ENCODE measurements around the gene NKX6-2.
"Not testable (repeated sequence)": the region's sequence is repeated elsewhere in the genome, so short reads cannot be mapped to it uniquely, and the experiment has no call there.

The NKX6-2 gene

DNA sequence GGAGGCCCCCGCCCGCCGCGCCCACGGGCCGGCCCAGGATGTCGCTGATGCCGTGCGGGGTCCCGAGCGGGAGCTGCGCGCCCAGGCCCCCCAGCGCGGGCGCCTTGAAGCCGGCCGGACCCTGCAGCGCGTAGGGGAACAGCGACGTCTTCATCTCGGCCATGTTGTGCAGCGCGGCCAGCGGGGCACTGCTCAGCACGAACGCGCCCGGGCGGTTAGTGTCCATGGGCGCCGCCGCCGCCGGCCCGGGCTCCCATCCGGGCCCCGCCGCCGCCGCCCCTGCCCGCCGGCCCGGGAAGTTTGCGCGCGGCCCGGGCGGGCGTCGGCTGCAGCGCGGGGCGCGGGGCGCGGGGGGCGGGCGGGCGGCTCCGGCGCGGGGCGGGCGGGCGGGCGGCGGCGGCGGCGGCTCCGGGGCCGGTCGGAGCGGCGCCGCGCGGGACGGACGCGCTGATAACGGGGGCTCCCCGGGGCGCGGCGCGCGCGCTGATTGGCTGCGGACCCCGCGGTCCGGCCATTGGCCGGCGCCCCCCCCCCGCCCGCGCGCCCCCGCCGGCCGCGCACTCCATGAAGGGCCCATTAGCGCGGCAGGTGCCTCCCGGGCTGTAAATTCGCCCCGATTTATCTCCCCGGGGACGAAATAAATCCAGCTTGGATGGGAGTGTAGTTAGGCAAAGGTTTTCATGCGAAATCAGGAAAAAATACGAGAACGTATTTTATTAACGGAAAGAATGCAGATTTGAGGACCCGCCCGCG lies at the start of gene NKX6-2:
Gene NKX6-2 (minus strand): TSS at position 425 of the 753 bp plus-strand sequence. CDS start 199 bp downstream, at position 226.
- DNase-seq = no peak

DNA sequence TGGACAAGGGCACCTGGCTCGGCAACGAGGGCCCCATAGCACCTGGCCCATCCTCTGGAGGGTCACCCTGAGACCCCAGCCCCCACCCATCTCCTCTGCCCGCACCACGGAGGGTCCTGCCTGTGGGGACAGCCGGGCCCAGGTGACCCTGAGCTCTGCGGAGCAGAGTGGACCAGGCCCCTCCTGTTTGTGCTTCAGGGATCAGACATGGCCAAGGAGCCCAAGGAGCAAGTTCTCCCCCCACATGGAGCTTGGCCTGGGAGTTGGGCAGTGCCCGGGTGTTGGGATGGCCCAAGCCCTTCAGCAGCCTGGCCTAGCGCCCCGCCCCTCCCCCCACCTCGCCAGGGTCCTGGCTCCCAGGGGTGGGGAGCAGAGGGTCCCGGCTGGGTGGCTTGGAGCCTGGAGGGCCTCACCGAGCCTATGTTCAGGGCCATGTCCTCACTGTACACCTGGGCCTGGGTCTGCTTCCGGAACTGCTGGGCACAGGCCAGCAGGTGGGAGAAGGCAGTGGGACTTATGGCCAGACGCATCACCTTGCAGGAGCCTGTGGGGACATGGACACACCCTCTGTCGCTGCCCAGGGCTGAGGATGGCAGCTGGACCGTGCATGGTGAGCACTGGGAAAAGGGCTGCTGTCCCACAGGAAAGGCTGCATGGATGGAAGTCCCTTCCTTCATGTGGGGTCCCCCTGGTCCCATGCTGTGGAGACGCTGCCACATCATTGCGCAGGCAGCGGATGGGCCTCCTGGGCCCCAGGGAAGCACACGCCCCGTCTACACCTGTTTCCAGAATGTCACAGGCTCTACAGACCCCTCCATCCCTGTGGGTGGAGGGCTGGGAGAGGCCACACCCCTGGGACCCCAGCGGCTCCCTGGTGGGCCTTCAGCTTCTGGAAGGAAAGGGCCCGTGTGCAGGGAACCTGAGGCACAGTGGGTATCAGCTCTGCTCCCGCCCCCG lies 49.2 kb upstream of the NKX6-2 start:
- no peak for DNase-seq

DNA sequence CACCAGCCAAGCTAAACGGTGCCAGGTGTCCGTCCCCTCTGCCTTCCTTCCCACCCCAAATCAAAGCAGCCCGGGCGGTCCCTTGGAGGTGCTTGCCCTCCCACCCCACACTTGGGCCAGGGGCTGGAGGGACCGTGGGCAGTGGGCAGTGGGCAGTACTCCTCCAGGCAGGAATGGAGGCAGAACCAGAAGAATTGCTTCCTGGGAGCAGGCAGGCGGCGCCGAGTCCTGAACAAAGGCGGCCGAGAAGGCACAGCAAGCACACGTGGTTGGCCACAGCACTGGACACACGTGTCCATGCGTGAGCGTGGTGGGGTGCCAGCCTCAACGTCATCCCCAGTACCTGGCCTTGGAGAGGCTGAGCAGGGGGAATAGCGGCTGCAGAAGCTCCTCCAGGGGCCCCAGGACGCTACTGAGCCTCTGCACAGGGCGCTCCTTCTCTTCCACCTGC lies 48.4 kb upstream of the NKX6-2 start:
- no peak for DNase-seq

DNA sequence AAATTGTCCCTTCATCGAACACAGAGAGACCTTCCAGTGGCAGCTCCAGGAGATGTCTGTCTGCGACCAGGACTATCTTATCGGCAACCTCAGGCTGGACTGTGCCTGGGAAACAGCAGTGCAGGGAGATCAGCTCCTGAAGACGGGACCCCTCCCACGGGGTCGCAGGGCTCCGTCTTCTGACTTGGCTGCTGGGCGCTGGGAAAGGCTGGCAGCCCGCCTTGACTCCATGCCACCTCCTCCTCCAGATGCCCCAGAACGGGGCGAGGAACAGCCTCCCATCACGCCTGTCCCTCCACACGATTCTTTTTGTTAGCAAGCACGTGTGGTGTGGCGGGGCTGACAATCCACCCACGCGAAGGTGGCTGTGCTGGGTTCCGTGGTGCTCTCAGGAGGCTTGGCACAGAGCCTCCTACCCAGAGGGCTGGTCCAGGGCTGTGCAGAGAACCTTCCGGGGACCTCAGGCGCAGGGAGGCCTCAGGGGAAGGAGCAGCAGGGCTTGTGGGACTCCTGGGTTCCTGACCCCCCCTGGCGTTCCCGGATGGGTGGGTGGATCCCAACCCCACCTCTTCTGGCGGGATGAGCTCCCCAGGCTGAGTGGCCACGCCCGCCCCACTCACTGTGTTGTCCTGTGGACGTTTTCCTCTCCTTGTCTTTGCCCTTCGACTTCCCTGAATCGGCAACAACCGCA lies 47.6 kb upstream of the NKX6-2 start:
- no peak for DNase-seq

DNA sequence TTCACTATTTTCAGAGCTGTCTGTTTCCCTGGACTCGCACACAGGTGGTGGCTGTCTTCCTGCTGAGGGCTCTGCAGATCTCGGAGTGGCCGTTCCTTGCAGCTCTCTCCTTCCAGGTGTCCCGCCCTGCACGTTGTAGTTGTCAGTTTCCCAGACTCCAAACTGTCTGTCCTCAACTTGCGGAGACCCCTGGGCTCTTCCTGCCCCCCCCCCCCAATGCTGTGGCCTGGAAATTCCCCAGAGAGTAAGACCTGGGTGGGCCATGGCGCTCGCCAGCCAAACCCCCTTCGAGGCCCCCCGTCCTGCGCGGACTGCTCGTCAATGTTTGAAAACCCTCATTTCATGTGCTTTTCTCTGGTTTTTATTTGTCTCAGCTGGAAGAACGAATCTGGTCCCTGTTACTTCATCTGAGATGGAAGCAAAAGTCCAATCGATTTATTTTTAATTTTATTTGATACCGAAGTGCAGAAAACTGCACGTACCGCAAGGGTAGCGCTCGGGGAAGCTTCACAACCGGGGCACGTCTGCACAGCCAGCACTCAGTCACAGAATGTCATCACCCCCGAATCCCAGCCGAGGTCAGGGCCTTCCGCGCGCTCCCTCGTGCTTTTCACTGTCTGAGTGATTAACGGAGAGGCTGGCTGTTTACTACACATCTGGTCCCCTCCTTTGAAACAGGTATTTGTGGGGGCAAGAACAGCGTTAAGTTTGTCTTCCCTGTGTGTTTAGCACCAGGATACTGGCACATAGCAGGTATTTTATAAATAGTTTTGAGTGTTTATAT lies 46.4 kb upstream of the NKX6-2 start:
- DNase-seq = no peak

DNA sequence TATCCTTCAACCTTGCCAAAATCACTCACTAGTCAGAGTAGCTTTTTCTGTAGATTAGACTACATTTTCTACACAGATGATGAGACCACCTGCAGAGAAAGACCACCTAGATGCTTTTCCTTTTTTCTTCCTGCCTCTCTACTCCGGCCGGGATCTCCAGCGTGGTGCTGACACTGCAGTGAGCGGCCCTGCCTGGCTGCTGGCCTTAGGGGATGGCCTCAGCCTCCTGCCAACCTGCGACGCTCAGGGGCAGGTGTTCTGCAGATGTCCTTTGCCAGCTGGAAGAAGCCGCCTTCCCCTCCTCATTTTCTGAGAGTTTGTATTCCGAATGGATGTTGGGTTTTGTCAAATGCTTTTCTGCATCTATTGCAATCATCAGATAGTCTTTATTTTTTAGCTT lies 43.5 kb upstream of the NKX6-2 start:
- DNase-seq = no peak

DNA sequence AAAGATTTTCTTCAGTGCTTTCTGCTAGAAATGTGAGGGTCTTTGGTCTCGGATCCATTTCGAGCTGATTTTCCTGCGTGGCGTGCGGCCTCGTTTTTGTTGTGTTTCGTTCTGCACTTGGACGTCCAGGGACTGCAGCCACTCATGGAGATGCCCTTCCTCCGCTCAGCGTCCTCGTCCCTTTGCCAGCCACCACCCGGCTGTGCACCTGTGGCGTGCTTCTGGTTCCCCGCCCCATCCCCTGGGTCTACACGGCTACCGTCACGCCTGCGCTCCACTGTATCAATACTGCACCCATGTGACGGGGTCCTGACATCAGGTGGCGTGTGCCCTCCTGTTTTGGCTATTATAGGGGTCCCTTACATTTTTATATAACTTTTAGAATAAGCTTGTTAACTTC lies 42.7 kb upstream of the NKX6-2 start:
- no peak for DNase-seq

DNA sequence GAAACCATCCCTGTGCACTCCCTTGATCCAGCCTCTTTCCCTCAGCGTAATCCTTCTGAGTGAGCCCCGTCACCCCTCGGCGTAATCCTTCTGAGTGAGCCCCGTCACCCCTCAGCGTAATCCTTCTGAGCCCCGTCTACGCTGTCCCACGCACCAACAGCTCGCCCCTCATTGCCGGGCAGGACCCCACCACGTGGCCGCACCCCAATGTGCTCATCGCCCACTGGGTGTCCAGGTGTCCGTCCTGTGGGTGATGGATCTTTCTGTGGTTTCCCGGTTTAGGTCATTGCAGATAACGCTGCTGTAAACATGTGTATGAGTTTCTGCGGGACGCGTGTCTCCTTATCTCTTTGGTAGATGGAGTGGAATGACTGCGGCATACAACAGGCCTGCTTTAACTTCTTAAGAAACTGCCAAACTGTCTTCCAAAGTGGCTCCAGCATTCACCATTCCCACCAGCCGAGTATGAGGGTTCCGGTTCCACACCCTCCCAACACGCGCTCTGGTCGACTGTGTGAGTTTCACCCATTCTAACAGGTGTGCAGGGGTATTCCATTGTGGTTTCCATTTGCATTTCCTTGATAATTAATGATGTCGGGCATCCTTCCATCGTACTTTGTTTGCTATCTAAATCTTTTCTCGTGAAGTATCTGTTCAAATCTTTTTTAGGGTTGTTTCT lies 42.1 kb upstream of the NKX6-2 start:
- no peak for DNase-seq

DNA sequence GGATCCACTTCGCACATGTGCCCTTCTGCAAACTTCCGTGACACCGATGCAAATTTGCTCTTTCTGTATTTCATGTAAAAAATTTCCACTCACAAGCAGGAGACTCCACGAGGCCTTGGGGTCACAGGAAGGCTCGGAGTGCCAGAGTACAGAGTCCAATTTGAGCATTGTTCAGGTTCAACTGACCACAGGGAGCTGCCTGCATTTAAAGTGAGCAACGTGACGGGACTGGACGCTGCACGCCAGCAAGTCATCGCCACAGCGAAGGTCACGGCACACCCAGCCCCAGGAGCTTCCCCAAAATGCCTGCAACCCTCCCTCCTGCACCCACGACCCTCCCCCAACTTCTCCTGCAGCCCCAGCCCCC lies 41.5 kb upstream of the NKX6-2 start:
- DNase-seq = no peak

DNA sequence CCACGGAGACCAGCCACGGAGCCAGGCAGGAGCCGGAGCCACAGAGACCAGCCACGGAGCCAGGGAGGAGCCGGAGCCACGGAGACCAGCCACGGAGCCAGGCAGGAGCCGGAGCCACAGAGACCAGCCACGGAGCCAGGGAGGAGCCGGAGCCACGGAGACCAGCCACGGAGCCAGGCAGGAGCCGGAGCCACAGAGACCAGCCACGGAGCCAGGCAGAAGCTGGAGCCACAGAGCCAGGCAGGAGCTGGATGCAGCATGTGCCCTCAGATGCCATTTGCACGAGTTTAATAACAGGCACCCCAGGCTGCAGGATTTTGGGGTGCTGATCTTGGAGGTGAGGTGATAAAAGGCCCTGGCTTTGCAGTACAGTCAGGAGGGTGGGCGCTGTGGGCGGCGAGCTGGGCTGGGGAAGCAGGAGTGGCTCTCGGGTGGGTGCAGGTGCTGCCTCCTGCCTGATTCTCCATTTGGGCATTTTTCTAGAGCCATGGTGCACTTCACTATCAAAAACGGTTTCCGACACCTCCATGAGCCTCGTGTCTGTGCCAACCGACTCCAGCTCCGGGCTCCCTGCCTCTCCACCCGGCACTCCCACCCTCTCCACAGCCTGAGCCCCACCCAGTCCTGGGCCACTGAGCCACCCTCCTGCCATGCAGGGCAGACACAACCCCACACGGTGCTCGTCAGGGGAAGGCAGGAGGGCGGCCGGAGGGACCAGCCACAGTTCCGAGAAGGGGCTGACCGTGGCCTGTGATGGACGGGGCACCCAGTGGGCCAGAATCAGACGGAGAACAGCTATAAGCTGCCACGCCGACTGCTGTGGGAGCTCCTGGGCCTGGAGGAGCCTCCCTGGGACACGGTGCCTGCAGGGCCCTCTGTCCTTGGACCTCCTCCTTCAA lies 40.8 kb upstream of the NKX6-2 start:
- no peak for DNase-seq

DNA sequence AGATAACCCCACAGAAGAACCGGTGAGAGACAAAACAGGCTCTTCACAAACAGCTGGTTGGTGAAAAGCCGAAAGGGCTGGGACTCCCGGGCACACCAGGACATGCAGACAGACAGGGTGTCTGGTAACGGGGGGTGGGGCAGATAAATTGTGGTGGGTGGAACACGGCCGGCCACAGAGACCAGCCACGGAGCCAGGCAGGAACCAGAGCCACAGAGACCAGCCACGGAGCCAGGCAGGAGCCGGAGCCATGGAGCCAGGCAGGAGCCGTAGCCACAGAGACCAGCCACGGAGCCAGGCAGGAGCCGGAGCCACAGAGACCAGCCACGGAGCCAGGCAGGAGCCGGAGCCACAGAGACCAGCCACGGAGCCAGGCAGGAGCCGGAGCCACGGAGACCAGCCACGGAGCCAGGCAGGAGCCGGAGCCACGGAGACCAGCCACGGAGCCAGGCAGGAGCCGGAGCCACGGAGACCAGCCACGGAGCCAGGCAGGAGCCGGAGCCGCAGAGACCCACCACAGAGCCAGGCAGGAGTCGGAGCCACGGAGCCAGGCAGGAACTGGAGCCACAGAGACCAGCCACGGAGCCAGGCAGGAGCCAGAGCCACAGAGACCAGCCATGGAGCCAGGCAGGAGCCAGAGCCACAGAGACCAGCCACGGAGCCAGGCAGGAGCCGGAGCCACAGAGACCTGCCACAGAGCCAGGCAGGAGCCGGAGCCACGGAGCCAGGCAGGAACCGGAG lies 40.0 kb upstream of the NKX6-2 start:
- not testable (repeated sequence) for DNase-seq

DNA sequence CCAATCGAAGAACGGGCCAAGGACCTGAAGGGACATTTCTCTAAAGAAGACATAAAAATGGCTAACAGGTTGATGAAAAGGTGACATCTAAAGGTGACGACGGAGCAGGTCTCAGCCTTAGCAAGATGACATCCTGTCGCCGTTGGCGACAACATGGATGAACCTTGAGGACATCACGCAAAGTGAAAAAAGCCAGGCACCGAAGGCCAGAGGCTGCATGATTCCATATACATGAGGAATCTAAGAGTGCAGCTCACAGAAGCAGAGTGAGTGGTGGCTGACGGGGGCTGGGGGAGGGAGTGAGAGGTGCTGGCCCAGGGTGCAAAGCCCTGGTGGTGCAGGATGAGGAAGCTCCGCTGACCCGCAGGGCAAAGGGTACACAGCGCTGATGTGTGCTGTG lies 34.1 kb upstream of the NKX6-2 start:
- DNase-seq = no peak

DNA sequence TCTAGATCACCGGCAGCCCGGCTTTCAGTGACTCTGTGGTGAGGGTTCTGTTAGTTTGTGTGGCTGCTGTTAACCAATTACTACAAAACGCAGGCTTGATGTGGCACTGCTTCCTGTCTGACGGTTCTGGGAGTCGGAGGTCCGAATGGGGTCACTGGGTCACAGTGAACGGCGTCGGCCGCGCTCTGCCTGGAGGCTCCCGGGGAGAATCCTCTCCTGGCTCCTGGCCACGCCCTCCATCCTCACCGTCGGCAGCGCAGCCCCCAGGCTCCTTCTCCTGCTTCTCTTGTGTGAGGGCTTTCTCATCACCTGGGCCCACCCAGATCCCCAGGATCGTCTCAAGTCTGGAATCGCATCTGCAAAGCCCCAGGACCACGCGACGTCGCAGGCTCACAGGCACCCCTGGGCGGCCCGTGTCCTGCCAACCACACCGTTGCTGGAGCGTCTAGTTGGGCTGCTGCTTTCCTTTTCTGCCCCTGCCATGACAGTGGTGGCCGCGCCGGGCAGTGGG lies 31.8 kb upstream of the NKX6-2 start:
- no peak for DNase-seq

DNA sequence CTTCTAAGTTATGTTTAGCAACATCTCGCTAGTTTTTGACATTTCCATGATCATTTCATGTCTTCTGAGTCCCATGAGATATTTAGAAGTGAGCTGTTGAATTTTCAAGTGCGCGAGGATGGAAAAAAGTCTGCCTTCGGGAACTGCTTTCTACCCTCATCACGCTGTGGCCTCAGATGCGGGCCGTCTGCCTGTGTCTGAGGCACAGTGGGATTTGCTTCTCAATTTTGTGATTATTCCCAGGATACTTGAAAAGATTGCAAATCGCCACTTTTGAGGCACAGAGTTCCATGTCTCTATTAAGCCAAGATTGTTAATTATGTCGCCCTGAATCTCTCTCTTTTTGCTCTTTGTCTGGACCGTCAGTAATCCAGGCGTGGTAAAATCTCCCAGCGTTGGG lies 30.8 kb upstream of the NKX6-2 start:
- DNase-seq = no peak

DNA sequence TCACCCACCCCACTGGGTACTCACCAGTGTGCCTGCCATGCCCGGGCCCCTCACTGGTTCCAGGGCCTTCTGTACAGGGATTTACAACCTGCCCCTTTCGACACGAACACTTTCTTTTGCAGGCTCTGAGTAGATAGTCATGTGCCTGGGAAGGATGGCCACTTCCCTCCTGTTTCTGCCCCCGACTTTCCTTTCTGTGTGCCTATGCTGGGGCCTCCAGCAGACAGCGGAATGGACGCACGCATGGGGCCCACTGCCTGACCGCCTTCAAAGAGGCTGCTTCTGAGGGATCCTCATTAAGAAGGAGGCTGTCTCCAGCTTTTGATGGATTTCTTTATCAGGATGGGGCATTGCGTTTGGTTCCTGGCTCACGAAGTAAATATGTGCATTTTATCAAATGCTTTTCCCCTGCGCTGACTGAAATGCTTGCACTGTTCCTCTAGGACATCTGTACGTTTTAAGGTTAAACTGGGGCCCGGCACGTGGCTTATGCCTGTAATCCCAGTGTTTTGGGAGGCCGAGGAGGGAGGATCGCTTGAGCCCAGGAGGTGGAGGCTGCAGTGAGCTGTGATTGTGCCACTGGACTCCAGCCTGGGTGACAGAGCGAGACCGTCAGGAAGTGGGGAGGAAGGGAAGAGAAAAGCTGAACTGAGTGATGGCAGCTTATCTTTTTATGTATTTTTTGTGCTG lies 29.4 kb upstream of the NKX6-2 start:
- no peak for DNase-seq

DNA sequence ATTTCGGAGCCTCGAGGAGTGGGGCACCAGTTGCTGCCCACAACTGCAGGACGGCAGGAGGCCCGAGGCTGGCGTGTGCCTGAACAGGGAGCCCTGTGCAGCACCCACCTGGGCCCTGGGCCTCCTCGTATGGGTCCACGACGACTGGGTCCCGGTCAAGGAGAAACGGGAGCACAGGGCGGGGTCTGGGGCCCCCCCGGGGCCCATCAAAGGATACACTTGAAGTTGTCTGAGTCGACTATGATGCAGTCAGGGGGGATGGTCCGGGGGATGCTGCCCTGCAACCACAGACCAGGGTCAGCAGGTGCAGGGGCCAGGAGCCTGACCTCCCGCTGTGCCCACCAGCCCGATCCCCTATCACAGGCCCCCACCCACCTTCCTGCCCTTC lies 28.5 kb upstream of the NKX6-2 start:
- DNase-seq = no peak

DNA sequence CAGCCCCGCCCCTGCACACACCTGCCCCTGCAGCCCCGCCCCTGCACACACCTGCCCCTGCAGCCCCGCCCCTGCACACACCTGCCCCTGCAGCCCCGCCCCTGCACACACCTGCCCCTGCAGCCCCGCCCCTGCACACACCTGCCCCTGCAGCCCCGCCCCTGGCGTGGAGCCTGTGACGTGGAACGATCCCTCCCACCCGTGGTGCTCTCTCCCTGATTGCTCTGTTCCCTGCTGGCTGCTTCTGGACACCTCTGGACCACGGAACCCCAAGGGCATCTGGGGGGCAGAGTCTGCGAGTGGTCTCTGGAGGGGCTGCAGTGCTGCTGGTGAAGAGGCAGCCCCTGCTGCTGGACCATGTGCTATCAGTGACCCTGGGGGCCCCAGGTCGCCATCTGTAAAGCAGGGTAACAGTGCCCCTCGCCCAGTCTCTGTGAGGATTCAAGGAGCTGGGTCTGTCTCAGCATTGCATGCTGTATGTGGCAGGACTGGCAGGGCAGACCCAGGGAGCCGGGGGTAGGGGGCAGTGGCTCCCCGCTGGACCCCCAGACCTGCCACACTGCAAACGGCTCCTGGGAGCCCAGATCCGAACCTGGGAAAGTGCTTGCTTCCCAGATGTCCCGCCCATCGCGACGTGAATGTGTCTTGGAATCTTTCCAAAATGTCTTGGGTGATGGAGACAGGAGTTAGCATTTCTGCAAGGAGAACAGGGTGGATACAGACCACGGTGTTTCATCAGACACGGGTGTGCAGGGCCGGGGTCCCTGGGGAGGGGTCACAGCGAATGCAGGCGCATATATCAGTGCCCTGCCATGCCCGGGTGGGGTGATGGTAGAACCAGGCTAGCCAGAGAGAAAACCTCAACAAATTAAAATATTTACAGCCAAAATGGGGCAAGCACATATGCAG lies 27.9 kb upstream of the NKX6-2 start:
- no peak for DNase-seq

DNA sequence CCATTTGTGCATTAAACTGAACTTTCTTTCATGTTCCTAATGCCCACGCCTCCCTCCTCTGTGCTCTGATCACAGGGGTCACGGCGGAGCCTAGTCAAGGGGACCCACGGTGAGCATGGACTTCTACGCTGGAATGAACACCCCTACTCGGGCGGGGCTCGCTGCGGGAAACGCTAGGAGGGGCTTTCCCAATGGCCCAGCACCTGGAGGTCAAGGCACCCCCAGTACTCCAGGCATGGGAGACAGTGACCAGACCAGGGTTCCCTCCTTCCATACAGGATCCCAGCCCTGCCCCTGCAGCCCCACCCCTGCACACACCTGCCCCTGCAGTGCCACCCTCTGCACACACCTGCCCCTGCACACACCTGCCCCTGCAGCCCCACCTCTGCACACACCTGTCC lies 27.1 kb upstream of the NKX6-2 start:
- DNase-seq = no peak

Measured in activated CD4-positive, alpha-beta T cell treated with anti-CD3 and anti-CD28 coated beads for 1 hour (primary cell).